Caco-2 (cell line): Measurements from ENCODE around the gene MTA1. TPM values are rescaled to one million over a fixed set of nuclear protein-coding genes. Genes with fewer than 3 reads are reported as not detected.

ENCODE experiments used
- BruUV-seq: library from RNA; stranded (reverse); fragments of 400-500 nt; replicated peaks from 2 replicates; lab custom pipeline; 2021; lab: Mats Ljungman, UMichigan
- CTCF ChIA-PET: fragments of 300-600 bp; sonication (Branson Sonifier 250); formaldehyde crosslinking; loops from one replicate; lab custom pipeline; 2022; ENCODE audit warnings: antibody characterized with exemption; lab: Charles Lee
- POLR2A ChIA-PET: fragments of 300-600 bp; sonication (Branson Sonifier 250); formaldehyde crosslinking; loops from one replicate; lab custom pipeline; 2022; ENCODE audit warnings: antibody characterized with exemption; lab: Charles Lee
- DNase-seq, 2 experiments: peaks; one replicate each; pipeline versions ENCODE4 v3.0.0 to v3.0.0-alpha.2; 2020 to 2022
- H3K27me3 ChIP-seq: replicated peaks from 2 replicates; pipeline ENCODE4 v1.6.0; 2011; ENCODE audit warnings: low read length; ENCODE audit not compliant: control insufficient read depth, insufficient read depth
- H3K36me3 ChIP-seq: 2 replicates; pipeline ENCODE4 v1.5.1; 2011; ENCODE audit warnings: low read length; ENCODE audit not compliant: control insufficient read depth, insufficient read depth
- H3K4me1 ChIP-seq: fragments of 250-450 bp; sonication (Bioruptor Pico); 2 replicates; pipeline ENCODE4 v1.5.1; 2020; ENCODE audit warnings: mild to moderate bottlenecking
- H3K4me3 ChIP-seq: 2 replicates; pipeline ENCODE4 v1.5.1; 2011; ENCODE audit warnings: low read depth, mild to moderate bottlenecking, control low read depth, low read length
- H3K9me3 ChIP-seq: fragments of 250-450 bp; sonication (Bioruptor Pico); 2 replicates; pipeline ENCODE4 v1.5.1; 2020; ENCODE audit warnings: mild to moderate bottlenecking, moderate library complexity
- H3K27ac Mint-ChIP-seq: one replicate; pipeline ENCODE4 v1.8.0; 2022; ENCODE audit warnings: mixed read lengths; ENCODE audit not compliant: unreplicated experiment
- H3K27me3 Mint-ChIP-seq: one replicate; pipeline ENCODE4 v1.8.0; 2022; ENCODE audit warnings: mixed read lengths; ENCODE audit not compliant: insufficient read depth, unreplicated experiment
- H3K36me3 Mint-ChIP-seq: one replicate; pipeline ENCODE4 v1.8.0; 2022; ENCODE audit warnings: mild to moderate bottlenecking, mixed read lengths; ENCODE audit not compliant: insufficient read depth, unreplicated experiment
- H3K4me1 Mint-ChIP-seq: one replicate; pipeline ENCODE4 v1.8.0; 2022; ENCODE audit warnings: low read depth, mixed read lengths; ENCODE audit not compliant: unreplicated experiment
- H3K4me3 Mint-ChIP-seq: one replicate; pipeline ENCODE4 v1.8.0; 2022; ENCODE audit warnings: mild to moderate bottlenecking, moderate library complexity, mixed read lengths; ENCODE audit not compliant: unreplicated experiment
- H3K9me3 Mint-ChIP-seq: one replicate; pipeline ENCODE4 v1.8.0; 2022; ENCODE audit warnings: mixed read lengths; ENCODE audit not compliant: unreplicated experiment
- intact Hi-C: fragments of 100-400 bp; cut with micrococcal nuclease; formaldehyde crosslinking; loops from one replicate; pipeline ENCODE4 v1.10.0; 2022; ENCODE audit not compliant: unreplicated experiment
- total RNA-seq: library from RNA; stranded (reverse); gene quantifications from 2 replicates; pipeline ENCODE4 v1.2.3, GENCODE V29; 2022
- TF ChIP-seq, protein P1 (sequence below), 2 experiments: fragments of 200-600 bp in 1 of 2; IDR thresholded peaks; 1 replicate in 1 of 2; 2 replicates in 1 of 2; pipeline versions ENCODE4 v1.5.1 to v1.8.0; 2011 to 2022; ENCODE audit warnings: antibody characterized with exemption in 1 of 2, control low read depth in 1 of 2, inconsistent platforms in 1 of 2, low read depth in 1 of 2, low read length in 1 of 2, mild to moderate bottlenecking in 1 of 2, moderate library complexity in 1 of 2; ENCODE audit not compliant: insufficient read depth in 1 of 2, severe bottlenecking in 1 of 2, unreplicated experiment in 1 of 2

Gene MTA1
- total RNA-seq, 1 experiment from 2014 or later, result 167 TPM

DNA sequence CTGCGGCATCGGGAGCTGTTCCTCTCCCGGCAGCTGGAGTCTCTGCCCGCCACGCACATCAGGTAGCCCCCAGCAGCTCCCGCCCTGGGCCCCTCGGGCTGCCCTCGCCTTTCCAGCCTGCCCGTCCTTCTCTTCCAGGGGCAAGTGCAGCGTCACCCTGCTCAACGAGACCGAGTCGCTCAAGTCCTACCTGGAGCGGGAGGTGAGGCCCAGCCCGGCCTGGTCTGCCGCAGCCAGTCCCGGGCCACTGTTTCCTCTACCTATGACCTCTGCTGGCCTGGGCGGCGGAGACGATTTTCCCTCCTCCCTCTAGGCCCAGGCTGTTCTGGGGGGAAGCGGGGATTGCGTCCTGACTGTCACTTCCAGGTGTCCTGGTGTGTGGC, 30.5 kb downstream of the MTA1 start:
- POLR2A ChIA-PET, result no interaction called here
- Mint-ChIP-seq H3K27ac (no peak overlapping the region), H3K4me3 (no peak overlapping the region), H3K27me3 (no peaks in the 10 kb centered on the region), H3K9me3 (no peaks in the 10 kb centered on the region), H3K36me3 (peaks cover 44% of the 10 kb centered on the region), H3K4me1 (no peaks in the 10 kb centered on the region)
- no peak overlapping the region for H3K4me3 ChIP-seq
- no peaks in the 10 kb centered on the region for H3K27me3 ChIP-seq
- TF ChIP-seq, protein P1, sequence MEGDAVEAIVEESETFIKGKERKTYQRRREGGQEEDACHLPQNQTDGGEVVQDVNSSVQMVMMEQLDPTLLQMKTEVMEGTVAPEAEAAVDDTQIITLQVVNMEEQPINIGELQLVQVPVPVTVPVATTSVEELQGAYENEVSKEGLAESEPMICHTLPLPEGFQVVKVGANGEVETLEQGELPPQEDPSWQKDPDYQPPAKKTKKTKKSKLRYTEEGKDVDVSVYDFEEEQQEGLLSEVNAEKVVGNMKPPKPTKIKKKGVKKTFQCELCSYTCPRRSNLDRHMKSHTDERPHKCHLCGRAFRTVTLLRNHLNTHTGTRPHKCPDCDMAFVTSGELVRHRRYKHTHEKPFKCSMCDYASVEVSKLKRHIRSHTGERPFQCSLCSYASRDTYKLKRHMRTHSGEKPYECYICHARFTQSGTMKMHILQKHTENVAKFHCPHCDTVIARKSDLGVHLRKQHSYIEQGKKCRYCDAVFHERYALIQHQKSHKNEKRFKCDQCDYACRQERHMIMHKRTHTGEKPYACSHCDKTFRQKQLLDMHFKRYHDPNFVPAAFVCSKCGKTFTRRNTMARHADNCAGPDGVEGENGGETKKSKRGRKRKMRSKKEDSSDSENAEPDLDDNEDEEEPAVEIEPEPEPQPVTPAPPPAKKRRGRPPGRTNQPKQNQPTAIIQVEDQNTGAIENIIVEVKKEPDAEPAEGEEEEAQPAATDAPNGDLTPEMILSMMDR (IDR thresholded peaks at IDR 0.05; ENCODE audit: insufficient read depth in 1 of 2, low read depth in 1 of 2, low read length in 1 of 2, severe bottlenecking in 1 of 2, unreplicated experiment in 1 of 2), result no peak
- peaks cover 3% of the 10 kb centered on the region for H3K36me3 ChIP-seq
- intact Hi-C loops, result no loop called here
- peak in 1 of 2 experiments; percentile 28 for DNase-seq
- no peaks in the 10 kb centered on the region for H3K4me1 ChIP-seq
- no peaks in the 10 kb centered on the region for H3K9me3 ChIP-seq
- CTCF ChIA-PET, result no interaction called here
- no TSS peak for BruUV-seq

GRCh38 chr14:105450864-105451720, 31.5 kb downstream of the MTA1 start:
- TF ChIP-seq, protein P1 (IDR thresholded peaks at IDR 0.05; ENCODE audit: insufficient read depth in 1 of 2, low read depth in 1 of 2, low read length in 1 of 2, severe bottlenecking in 1 of 2, unreplicated experiment in 1 of 2), result no peak
- Histone ChIP-seq H3K36me3 (peaks cover 3% of the 10 kb centered on the region), H3K27me3 (no peaks in the 10 kb centered on the region), H3K9me3 (no peaks in the 10 kb centered on the region), H3K4me3 (no peak overlapping the region), H3K4me1 (no peaks in the 10 kb centered on the region)
- peak in 1 of 2 experiments; percentile 20 for DNase-seq
- CTCF ChIA-PET, result interaction anchor here (0.6 to 1.0 kb wide), 2 partner anchors 80 to 275 kb away, joined by 4 to 13 read pairs; no protein-coding TSS in a partner anchor
- H3K4me1 Mint-ChIP-seq, result no peaks in the 10 kb centered on the region
- no peak overlapping the region for H3K27ac Mint-ChIP-seq
- POLR2A ChIA-PET, result interaction anchor here (0.6 kb wide), 1 partner anchor 60 kb away, joined by 6 read pairs; no protein-coding TSS in a partner anchor
- H3K27me3 Mint-ChIP-seq, result no peaks in the 10 kb centered on the region
- peaks cover 54% of the 10 kb centered on the region for H3K36me3 Mint-ChIP-seq
- H3K9me3 Mint-ChIP-seq, result no peaks in the 10 kb centered on the region
- H3K4me3 Mint-ChIP-seq, result no peak overlapping the region
- intact Hi-C loops, result no loop called here
- BruUV-seq, result no TSS peak

DNA sequence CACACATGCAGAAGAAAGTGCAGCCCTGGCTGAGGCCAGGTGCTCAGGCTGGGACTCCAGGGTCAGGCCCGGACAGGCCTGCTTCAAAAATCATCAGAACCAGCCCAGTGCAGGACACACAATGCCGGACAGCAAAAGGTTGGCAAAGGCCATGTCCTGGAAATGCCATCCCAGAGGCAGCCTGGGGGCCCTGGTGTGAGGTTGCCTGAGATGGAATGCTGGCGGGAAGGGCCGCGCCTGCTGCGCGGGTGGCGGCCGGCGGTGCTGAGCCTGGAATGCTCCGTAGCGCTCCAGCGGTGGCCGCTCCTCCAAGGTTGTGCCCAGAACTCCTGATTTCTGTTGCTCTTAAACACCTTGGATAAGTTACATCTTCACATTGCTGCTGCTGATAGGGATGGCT, 33.3 kb downstream of the MTA1 start:
- Mint-ChIP-seq H3K36me3 (peaks cover 53% of the 10 kb centered on the region), H3K27ac (no peak overlapping the region), H3K27me3 (no peaks in the 10 kb centered on the region), H3K4me3 (no peak overlapping the region), H3K4me1 (no peaks in the 10 kb centered on the region), H3K9me3 (no peaks in the 10 kb centered on the region)
- H3K4me3 ChIP-seq, result no peak overlapping the region
- no peak for DNase-seq
- no TSS peak for BruUV-seq
- peaks cover 3% of the 10 kb centered on the region for H3K36me3 ChIP-seq
- H3K9me3 ChIP-seq, result no peaks in the 10 kb centered on the region
- CTCF ChIA-PET, result interaction anchor here (1.3 kb wide), 1 partner anchor 28 kb away, joined by 3 read pairs; no protein-coding TSS in a partner anchor
- no peaks in the 10 kb centered on the region for H3K4me1 ChIP-seq
- TF ChIP-seq, protein P1 (IDR thresholded peaks at IDR 0.05; ENCODE audit: insufficient read depth in 1 of 2, low read depth in 1 of 2, low read length in 1 of 2, severe bottlenecking in 1 of 2, unreplicated experiment in 1 of 2), result no peak
- POLR2A ChIA-PET, result no interaction called here
- intact Hi-C loops, result no loop called here
- no peaks in the 10 kb centered on the region for H3K27me3 ChIP-seq
